Measurements from ENCODE around the gene HEG1. TPM values are rescaled to one million over a fixed set of nuclear protein-coding genes. Genes with fewer than 3 reads are reported as not detected.

HEG1 gene
- total and polyA plus RNA-seq, 2 experiments from 2014 or later: 1.8 to 8.8 TPM

DNA sequence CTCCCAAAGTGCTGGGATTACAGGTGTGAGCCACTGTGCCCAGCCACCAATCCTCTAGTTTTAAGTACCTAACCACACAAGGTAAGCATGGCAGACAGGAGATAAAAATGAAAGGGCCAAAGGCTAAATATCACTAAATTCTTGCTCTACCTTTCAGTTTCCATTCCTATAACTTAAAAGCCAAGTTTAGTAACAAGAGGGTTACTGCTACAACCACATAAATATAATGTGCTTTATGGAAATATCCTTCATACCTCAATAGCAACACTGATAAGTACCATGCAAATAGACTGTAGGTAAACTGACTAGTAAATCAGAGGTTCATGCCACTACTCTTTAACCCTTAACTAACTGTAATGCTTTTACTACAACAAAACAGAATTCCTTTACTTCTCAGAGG, 82.5 kb downstream of the HEG1 start (continued):
- TF ChIP-seq, protein P1, sequence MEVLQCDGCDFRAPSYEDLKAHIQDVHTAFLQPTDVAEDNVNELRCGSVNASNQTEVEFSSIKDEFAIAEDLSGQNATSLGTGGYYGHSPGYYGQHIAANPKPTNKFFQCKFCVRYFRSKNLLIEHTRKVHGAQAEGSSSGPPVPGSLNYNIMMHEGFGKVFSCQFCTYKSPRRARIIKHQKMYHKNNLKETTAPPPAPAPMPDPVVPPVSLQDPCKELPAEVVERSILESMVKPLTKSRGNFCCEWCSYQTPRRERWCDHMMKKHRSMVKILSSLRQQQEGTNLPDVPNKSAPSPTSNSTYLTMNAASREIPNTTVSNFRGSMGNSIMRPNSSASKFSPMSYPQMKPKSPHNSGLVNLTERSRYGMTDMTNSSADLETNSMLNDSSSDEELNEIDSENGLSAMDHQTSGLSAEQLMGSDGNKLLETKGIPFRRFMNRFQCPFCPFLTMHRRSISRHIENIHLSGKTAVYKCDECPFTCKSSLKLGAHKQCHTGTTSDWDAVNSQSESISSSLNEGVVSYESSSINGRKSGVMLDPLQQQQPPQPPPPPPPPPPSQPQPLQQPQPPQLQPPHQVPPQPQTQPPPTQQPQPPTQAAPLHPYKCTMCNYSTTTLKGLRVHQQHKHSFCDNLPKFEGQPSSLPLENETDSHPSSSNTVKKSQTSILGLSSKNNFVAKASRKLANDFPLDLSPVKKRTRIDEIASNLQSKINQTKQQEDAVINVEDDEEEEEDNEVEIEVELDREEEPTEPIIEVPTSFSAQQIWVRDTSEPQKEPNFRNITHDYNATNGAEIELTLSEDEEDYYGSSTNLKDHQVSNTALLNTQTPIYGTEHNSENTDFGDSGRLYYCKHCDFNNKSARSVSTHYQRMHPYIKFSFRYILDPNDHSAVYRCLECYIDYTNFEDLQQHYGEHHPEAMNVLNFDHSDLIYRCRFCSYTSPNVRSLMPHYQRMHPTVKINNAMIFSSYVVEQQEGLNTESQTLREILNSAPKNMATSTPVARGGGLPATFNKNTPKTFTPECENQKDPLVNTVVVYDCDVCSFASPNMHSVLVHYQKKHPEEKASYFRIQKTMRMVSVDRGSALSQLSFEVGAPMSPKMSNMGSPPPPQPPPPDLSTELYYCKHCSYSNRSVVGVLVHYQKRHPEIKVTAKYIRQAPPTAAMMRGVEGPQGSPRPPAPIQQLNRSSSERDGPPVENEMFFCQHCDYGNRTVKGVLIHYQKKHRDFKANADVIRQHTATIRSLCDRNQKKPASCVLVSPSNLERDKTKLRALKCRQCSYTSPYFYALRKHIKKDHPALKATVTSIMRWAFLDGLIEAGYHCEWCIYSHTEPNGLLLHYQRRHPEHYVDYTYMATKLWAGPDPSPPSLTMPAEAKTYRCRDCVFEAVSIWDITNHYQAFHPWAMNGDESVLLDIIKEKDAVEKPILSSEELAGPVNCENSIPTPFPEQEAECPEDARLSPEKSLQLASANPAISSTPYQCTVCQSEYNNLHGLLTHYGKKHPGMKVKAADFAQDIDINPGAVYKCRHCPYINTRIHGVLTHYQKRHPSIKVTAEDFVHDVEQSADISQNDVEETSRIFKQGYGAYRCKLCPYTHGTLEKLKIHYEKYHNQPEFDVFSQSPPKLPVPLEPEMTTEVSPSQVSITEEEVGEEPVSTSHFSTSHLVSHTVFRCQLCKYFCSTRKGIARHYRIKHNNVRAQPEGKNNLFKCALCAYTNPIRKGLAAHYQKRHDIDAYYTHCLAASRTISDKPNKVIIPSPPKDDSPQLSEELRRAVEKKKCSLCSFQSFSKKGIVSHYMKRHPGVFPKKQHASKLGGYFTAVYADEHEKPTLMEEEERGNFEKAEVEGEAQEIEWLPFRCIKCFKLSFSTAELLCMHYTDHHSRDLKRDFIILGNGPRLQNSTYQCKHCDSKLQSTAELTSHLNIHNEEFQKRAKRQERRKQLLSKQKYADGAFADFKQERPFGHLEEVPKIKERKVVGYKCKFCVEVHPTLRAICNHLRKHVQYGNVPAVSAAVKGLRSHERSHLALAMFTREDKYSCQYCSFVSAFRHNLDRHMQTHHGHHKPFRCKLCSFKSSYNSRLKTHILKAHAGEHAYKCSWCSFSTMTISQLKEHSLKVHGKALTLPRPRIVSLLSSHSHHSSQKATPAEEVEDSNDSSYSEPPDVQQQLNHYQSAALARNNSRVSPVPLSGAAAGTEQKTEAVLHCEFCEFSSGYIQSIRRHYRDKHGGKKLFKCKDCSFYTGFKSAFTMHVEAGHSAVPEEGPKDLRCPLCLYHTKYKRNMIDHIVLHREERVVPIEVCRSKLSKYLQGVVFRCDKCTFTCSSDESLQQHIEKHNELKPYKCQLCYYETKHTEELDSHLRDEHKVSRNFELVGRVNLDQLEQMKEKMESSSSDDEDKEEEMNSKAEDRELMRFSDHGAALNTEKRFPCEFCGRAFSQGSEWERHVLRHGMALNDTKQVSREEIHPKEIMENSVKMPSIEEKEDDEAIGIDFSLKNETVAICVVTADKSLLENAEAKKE (CRISPR knock-in tag; IDR thresholded peaks at IDR 0.05): no peak
- TF ChIP-seq ZNF114 (CRISPR knock-in tag; IDR thresholded peaks at IDR 0.05) (no peak), STAT1 (IDR thresholded peaks at IDR 0.05; ENCODE audit: unreplicated experiment) (no peak), JUNB (IDR thresholded peaks at IDR 0.05; ENCODE audit: unreplicated experiment) (no peak), NANOG (IDR thresholded peaks at IDR 0.05; ENCODE audit: borderline replicate concordance) (no peak), EZH2 (IDR thresholded peaks at IDR 0.05; ENCODE audit: low read depth, unreplicated experiment) (no peak)
- TF ChIP-seq, protein P2, sequence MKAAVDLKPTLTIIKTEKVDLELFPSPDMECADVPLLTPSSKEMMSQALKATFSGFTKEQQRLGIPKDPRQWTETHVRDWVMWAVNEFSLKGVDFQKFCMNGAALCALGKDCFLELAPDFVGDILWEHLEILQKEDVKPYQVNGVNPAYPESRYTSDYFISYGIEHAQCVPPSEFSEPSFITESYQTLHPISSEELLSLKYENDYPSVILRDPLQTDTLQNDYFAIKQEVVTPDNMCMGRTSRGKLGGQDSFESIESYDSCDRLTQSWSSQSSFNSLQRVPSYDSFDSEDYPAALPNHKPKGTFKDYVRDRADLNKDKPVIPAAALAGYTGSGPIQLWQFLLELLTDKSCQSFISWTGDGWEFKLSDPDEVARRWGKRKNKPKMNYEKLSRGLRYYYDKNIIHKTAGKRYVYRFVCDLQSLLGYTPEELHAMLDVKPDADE (IDR thresholded peaks at IDR 0.05): no peak

DNA sequence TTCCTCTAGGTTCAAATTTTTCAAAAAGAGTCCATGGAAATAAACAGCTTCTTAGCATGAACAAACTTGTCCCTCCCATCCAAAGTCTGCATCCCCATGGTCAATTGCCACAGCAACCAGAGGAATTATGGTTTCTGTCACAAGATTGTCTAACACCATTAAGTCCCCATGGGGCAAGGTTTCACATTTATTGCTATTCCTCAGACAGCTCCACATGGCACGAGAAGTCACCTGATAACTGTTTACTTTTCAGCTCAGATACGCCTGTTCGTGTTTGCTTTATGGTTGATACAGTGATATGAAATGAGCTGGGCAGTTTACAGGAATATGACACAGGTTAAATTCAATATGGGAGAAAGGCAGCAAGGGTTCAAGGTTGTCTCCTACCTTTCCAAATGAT, 83.3 kb downstream of the HEG1 start:
- H3K4me1 ChIP-seq (ENCODE audit: insufficient read depth): no peaks in the 10 kb centered on the region
- no peak overlapping the region for H3K4me3 ChIP-seq
- no peaks in the 10 kb centered on the region for H3K79me2 ChIP-seq (replicated peaks; ENCODE audit: insufficient read depth)
- H3K9me2 ChIP-seq (ENCODE audit: insufficient read depth): no peaks in the 10 kb centered on the region
- no peaks in the 10 kb centered on the region for H3F3A ChIP-seq (replicated peaks; ENCODE audit: low read depth)
- no peak overlapping the region for H3K4me3 Mint-ChIP-seq
- H3K9me3 Mint-ChIP-seq: no peaks in the 10 kb centered on the region; the same call in 2 of the 3 replicates
- no peak overlapping the region for H3K27ac ChIP-seq (ENCODE audit: low read depth)
- H3K27me3 Mint-ChIP-seq (ENCODE audit: insufficient read depth, low read depth, poor library complexity): peaks cover 1% of the 10 kb centered on the region
- no peaks in the 10 kb centered on the region for H3K4me1 Mint-ChIP-seq
- DNase-seq (ENCODE audit: low spot score): no peak
- H3K27ac Mint-ChIP-seq: no peak overlapping the region
- ATAC-seq: no peak
- no peak overlapping the region for H3K4me2 ChIP-seq
- no peaks in the 10 kb centered on the region for H4K20me1 ChIP-seq (replicated peaks; ENCODE audit: insufficient read depth)
- H3K36me3 Mint-ChIP-seq (ENCODE audit: low read depth): peaks cover 11% of the 10 kb centered on the region; the same call in 2 of the 3 replicates
- H2AFZ ChIP-seq: no peak overlapping the region
- no peaks in the 10 kb centered on the region for H3K36me3 ChIP-seq (ENCODE audit: insufficient read depth)
- H3K27me3 ChIP-seq (ENCODE audit: insufficient read depth): no peaks in the 10 kb centered on the region
- TF ChIP-seq POLR2AphosphoS5 (IDR thresholded peaks at IDR 0.05; ENCODE audit: low read depth) (no peak), JUNB (IDR thresholded peaks at IDR 0.05; ENCODE audit: unreplicated experiment) (no peak), ZNF331 (CRISPR knock-in tag; IDR thresholded peaks at IDR 0.05; ENCODE audit: low read depth) (no peak), EZH2 (IDR thresholded peaks at IDR 0.05; ENCODE audit: low read depth, unreplicated experiment) (no peak), EZH2phosphoT487 (IDR thresholded peaks at IDR 0.05; ENCODE audit: unreplicated experiment) (no peak), ZNF114 (CRISPR knock-in tag; IDR thresholded peaks at IDR 0.05) (no peak), NANOG (IDR thresholded peaks at IDR 0.05; ENCODE audit: borderline replicate concordance) (no peak), STAT1 (IDR thresholded peaks at IDR 0.05; ENCODE audit: unreplicated experiment) (no peak)
- TF ChIP-seq, protein P3, sequence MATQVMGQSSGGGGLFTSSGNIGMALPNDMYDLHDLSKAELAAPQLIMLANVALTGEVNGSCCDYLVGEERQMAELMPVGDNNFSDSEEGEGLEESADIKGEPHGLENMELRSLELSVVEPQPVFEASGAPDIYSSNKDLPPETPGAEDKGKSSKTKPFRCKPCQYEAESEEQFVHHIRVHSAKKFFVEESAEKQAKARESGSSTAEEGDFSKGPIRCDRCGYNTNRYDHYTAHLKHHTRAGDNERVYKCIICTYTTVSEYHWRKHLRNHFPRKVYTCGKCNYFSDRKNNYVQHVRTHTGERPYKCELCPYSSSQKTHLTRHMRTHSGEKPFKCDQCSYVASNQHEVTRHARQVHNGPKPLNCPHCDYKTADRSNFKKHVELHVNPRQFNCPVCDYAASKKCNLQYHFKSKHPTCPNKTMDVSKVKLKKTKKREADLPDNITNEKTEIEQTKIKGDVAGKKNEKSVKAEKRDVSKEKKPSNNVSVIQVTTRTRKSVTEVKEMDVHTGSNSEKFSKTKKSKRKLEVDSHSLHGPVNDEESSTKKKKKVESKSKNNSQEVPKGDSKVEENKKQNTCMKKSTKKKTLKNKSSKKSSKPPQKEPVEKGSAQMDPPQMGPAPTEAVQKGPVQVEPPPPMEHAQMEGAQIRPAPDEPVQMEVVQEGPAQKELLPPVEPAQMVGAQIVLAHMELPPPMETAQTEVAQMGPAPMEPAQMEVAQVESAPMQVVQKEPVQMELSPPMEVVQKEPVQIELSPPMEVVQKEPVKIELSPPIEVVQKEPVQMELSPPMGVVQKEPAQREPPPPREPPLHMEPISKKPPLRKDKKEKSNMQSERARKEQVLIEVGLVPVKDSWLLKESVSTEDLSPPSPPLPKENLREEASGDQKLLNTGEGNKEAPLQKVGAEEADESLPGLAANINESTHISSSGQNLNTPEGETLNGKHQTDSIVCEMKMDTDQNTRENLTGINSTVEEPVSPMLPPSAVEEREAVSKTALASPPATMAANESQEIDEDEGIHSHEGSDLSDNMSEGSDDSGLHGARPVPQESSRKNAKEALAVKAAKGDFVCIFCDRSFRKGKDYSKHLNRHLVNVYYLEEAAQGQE (IDR thresholded peaks at IDR 0.05; ENCODE audit: unreplicated experiment): no peak
- TF ChIP-seq, protein P2 (IDR thresholded peaks at IDR 0.05): no peak
